Uterus (tissue), 2 donors: ENCODE measurements around the gene ZNF804B.

Experiments used
- POLR2A ChIP-seq, 2 donors: fragments of 450-650 bp; IDR thresholded peaks; one replicate each; pipeline ENCODE4 v1.6.1; 2016; ENCODE audit warnings: antibody characterized with exemption in 2 of 2, mild to moderate bottlenecking in 1 of 2, moderate library complexity in 1 of 2
- TF ChIP-seq, protein P1 (sequence below), 4 experiments: fragments of 200-600 bp in 2 of 4; fragments of 450-650 bp in 2 of 4; sonication (generic) in 2 of 4; IDR thresholded peaks; one replicate each; pipeline ENCODE4 v1.5.1; 2016 to 2019; ENCODE audit warnings: antibody characterized with exemption in 4 of 4, mild to moderate bottlenecking in 2 of 4, moderate library complexity in 1 of 4

DNA sequence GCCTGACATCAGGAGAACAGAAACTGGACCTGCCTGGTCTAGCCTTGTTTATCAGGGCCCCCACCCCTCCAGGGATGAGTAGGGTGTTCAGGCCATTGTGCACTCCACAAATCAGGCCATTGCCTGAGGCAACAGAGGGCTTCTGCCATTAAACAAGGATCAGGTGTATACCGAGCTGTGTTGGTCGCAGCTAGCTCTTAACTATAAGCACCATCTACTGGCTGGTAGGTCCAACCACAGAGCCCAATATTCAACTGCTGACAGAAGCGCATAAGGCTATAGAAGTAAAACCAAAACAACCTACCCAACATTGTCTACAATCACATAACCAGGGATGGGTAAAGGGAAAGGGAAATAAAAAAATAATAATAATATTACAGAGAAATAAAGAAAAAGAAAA lies 487.7 kb downstream of the ZNF804B start:
- TF ChIP-seq, protein P1, sequence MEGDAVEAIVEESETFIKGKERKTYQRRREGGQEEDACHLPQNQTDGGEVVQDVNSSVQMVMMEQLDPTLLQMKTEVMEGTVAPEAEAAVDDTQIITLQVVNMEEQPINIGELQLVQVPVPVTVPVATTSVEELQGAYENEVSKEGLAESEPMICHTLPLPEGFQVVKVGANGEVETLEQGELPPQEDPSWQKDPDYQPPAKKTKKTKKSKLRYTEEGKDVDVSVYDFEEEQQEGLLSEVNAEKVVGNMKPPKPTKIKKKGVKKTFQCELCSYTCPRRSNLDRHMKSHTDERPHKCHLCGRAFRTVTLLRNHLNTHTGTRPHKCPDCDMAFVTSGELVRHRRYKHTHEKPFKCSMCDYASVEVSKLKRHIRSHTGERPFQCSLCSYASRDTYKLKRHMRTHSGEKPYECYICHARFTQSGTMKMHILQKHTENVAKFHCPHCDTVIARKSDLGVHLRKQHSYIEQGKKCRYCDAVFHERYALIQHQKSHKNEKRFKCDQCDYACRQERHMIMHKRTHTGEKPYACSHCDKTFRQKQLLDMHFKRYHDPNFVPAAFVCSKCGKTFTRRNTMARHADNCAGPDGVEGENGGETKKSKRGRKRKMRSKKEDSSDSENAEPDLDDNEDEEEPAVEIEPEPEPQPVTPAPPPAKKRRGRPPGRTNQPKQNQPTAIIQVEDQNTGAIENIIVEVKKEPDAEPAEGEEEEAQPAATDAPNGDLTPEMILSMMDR (IDR thresholded peaks at IDR 0.05), result no peak
- no peak for TF ChIP-seq POLR2A (IDR thresholded peaks at IDR 0.05)
